ENCODE results near the gene NLK. TPM values are rescaled to one million over a fixed set of nuclear protein-coding genes. Genes with fewer than 3 reads are reported as not detected.

NLK gene
- total RNA-seq, 1 experiment from 2014 or later = 40.3 TPM

DNA sequence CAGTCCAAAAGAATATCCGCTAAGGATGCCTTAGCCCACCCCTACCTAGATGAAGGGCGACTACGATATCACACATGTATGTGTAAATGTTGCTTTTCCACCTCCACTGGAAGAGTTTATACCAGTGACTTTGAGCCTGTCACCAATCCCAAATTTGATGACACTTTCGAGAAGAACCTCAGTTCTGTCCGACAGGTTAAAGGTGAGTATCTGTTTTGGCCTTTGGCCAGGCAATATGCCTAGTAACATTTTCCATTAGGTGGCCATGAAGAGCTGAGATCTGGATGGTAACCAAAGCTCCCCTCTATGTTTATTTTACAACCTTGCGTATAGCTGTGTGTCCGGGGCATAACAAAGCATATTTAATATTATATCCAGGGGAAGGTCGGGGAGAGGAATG is 148.5 kb downstream of the NLK start:
- ATAC-seq (no peak), DNase-seq (ENCODE audit: low spot score) (no peak)
- Mint-ChIP-seq H3K4me3 (no peak overlapping the region), H3K27me3 (ENCODE audit: low read depth) (no peaks in the 10 kb centered on the region), H3K27ac (no peak overlapping the region), H3K36me3 (peaks cover 26% of the 10 kb centered on the region), H3K9me3 (peaks cover 8% of the 10 kb centered on the region), H3K4me1 (peaks cover 20% of the 10 kb centered on the region)
- TF ChIP-seq NFE2L1 (CRISPR knock-in tag; IDR thresholded peaks at IDR 0.05) = no peak
- TF ChIP-seq, protein P1, sequence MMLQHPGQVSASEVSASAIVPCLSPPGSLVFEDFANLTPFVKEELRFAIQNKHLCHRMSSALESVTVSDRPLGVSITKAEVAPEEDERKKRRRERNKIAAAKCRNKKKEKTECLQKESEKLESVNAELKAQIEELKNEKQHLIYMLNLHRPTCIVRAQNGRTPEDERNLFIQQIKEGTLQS (CRISPR knock-in tag; conservative IDR thresholded peaks at IDR 0.05) = no peak
- TF ChIP-seq, protein P2, sequence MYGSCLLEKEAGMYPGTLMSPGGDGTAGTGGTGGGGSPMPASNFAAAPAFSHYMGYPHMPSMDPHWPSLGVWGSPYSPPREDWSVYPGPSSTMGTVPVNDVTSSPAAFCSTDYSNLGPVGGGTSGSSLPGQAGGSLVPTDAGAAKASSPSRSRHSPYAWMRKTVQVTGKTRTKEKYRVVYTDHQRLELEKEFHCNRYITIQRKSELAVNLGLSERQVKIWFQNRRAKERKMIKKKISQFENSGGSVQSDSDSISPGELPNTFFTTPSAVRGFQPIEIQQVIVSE (CRISPR knock-in tag; IDR thresholded peaks at IDR 0.05; ENCODE audit: borderline replicate concordance) = no peak
- TF ChIP-seq JUN (CRISPR knock-in tag; IDR thresholded peaks at IDR 0.05) = no peak
- no peak for TF ChIP-seq ZNF232 (CRISPR knock-in tag; IDR thresholded peaks at IDR 0.05)
- TF ChIP-seq, protein P3, sequence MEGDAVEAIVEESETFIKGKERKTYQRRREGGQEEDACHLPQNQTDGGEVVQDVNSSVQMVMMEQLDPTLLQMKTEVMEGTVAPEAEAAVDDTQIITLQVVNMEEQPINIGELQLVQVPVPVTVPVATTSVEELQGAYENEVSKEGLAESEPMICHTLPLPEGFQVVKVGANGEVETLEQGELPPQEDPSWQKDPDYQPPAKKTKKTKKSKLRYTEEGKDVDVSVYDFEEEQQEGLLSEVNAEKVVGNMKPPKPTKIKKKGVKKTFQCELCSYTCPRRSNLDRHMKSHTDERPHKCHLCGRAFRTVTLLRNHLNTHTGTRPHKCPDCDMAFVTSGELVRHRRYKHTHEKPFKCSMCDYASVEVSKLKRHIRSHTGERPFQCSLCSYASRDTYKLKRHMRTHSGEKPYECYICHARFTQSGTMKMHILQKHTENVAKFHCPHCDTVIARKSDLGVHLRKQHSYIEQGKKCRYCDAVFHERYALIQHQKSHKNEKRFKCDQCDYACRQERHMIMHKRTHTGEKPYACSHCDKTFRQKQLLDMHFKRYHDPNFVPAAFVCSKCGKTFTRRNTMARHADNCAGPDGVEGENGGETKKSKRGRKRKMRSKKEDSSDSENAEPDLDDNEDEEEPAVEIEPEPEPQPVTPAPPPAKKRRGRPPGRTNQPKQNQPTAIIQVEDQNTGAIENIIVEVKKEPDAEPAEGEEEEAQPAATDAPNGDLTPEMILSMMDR (IDR thresholded peaks at IDR 0.05) = no peak
- no peak for TF ChIP-seq IRF2 (CRISPR knock-in tag; IDR thresholded peaks at IDR 0.05; ENCODE audit: borderline replicate concordance, low read depth)
- TF ChIP-seq, protein P4, sequence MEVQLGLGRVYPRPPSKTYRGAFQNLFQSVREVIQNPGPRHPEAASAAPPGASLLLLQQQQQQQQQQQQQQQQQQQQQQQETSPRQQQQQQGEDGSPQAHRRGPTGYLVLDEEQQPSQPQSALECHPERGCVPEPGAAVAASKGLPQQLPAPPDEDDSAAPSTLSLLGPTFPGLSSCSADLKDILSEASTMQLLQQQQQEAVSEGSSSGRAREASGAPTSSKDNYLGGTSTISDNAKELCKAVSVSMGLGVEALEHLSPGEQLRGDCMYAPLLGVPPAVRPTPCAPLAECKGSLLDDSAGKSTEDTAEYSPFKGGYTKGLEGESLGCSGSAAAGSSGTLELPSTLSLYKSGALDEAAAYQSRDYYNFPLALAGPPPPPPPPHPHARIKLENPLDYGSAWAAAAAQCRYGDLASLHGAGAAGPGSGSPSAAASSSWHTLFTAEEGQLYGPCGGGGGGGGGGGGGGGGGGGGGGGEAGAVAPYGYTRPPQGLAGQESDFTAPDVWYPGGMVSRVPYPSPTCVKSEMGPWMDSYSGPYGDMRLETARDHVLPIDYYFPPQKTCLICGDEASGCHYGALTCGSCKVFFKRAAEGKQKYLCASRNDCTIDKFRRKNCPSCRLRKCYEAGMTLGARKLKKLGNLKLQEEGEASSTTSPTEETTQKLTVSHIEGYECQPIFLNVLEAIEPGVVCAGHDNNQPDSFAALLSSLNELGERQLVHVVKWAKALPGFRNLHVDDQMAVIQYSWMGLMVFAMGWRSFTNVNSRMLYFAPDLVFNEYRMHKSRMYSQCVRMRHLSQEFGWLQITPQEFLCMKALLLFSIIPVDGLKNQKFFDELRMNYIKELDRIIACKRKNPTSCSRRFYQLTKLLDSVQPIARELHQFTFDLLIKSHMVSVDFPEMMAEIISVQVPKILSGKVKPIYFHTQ (CRISPR knock-in tag; IDR thresholded peaks at IDR 0.05) = no peak
- TF ChIP-seq EMX1 (CRISPR knock-in tag; IDR thresholded peaks at IDR 0.05) = no peak
- TF ChIP-seq, protein P5, sequence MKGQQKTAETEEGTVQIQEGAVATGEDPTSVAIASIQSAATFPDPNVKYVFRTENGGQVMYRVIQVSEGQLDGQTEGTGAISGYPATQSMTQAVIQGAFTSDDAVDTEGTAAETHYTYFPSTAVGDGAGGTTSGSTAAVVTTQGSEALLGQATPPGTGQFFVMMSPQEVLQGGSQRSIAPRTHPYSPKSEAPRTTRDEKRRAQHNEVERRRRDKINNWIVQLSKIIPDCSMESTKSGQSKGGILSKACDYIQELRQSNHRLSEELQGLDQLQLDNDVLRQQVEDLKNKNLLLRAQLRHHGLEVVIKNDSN (CRISPR knock-in tag; IDR thresholded peaks at IDR 0.05) = no peak
- TF ChIP-seq TCF7 (CRISPR knock-in tag; IDR thresholded peaks at IDR 0.05; ENCODE audit: low read depth) = no peak
- TF ChIP-seq ESRRA (CRISPR knock-in tag; IDR thresholded peaks at IDR 0.05; ENCODE audit: borderline replicate concordance) = no peak
- TF ChIP-seq OVOL2 (CRISPR knock-in tag; IDR thresholded peaks at IDR 0.05; ENCODE audit: borderline replicate concordance) = no peak
- TF ChIP-seq, protein P6, sequence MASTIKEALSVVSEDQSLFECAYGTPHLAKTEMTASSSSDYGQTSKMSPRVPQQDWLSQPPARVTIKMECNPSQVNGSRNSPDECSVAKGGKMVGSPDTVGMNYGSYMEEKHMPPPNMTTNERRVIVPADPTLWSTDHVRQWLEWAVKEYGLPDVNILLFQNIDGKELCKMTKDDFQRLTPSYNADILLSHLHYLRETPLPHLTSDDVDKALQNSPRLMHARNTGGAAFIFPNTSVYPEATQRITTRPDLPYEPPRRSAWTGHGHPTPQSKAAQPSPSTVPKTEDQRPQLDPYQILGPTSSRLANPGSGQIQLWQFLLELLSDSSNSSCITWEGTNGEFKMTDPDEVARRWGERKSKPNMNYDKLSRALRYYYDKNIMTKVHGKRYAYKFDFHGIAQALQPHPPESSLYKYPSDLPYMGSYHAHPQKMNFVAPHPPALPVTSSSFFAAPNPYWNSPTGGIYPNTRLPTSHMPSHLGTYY (CRISPR knock-in tag; IDR thresholded peaks at IDR 0.05) = no peak
- TF ChIP-seq ZNF219 (CRISPR knock-in tag; IDR thresholded peaks at IDR 0.05; ENCODE audit: borderline replicate concordance) = no peak
- no peak for TF ChIP-seq ATF1 (CRISPR knock-in tag; IDR thresholded peaks at IDR 0.05)
- ChIA-PET POLR2A (no interaction called here), CTCF (no interaction called here)

DNA sequence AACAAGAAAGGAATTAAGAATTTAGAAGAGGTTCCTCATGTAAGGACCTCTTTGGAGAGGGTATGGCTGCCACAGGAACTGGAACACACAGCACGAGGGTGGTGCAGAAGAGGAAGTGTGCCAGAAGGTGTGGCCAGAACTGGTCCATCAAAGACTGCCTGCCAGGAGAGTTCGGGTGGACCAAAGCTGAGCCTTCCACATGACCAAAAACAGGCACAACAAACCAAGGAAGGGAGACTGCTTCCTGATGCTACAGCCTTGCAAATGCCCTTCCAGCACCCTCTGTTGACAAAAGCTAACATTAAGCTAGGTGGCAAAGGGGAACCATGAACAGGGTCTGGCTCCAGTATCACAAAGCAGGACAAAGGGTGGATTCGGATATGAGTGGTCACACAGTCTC is 150.8 kb downstream of the NLK start:
- ATAC-seq (peak; percentile 66), DNase-seq (ENCODE audit: low spot score) (no peak)
- H3K4me3 Mint-ChIP-seq = no peak overlapping the region
- H3K36me3 Mint-ChIP-seq = peaks cover 15% of the 10 kb centered on the region
- CTCF ChIA-PET = interaction anchor here (0.5 kb wide), 1 partner anchor 467 kb away, joined by 3 read pairs; no protein-coding TSS in a partner anchor
- POLR2A ChIA-PET = no interaction called here
- no peaks in the 10 kb centered on the region for H3K9me3 Mint-ChIP-seq
- no peak overlapping the region; the same call in 1 of the 2 replicates for H3K27ac Mint-ChIP-seq
- no peaks in the 10 kb centered on the region for H3K27me3 Mint-ChIP-seq (ENCODE audit: low read depth)
- TF ChIP-seq NFE2L1 (CRISPR knock-in tag; IDR thresholded peaks at IDR 0.05) (no peak), IRF2 (CRISPR knock-in tag; IDR thresholded peaks at IDR 0.05; ENCODE audit: borderline replicate concordance, low read depth) (no peak), ZNF219 (CRISPR knock-in tag; IDR thresholded peaks at IDR 0.05; ENCODE audit: borderline replicate concordance) (no peak), ZNF263 (CRISPR knock-in tag; IDR thresholded peaks at IDR 0.05; ENCODE audit: low read depth) (no peak), HMGA2 (CRISPR knock-in tag; IDR thresholded peaks at IDR 0.05) (no peak), KAT7 (CRISPR knock-in tag; IDR thresholded peaks at IDR 0.05; ENCODE audit: borderline replicate concordance) (no peak), ZNF671 (CRISPR knock-in tag; IDR thresholded peaks at IDR 0.05) (no peak)
- TF ChIP-seq, protein P7, sequence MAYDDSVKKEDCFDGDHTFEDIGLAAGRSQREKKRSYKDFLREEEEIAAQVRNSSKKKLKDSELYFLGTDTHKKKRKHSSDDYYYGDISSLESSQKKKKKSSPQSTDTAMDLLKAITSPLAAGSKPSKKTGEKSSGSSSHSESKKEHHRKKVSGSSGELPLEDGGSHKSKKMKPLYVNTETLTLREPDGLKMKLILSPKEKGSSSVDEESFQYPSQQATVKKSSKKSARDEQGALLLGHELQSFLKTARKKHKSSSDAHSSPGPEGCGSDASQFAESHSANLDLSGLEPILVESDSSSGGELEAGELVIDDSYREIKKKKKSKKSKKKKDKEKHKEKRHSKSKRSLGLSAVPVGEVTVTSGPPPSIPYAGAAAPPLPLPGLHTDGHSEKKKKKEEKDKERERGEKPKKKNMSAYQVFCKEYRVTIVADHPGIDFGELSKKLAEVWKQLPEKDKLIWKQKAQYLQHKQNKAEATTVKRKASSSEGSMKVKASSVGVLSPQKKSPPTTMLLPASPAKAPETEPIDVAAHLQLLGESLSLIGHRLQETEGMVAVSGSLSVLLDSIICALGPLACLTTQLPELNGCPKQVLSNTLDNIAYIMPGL (CRISPR knock-in tag; IDR thresholded peaks at IDR 0.05) = no peak
- TF ChIP-seq, protein P8, sequence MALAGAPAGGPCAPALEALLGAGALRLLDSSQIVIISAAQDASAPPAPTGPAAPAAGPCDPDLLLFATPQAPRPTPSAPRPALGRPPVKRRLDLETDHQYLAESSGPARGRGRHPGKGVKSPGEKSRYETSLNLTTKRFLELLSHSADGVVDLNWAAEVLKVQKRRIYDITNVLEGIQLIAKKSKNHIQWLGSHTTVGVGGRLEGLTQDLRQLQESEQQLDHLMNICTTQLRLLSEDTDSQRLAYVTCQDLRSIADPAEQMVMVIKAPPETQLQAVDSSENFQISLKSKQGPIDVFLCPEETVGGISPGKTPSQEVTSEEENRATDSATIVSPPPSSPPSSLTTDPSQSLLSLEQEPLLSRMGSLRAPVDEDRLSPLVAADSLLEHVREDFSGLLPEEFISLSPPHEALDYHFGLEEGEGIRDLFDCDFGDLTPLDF (CRISPR knock-in tag; IDR thresholded peaks at IDR 0.05) = no peak
- TF ChIP-seq, protein P9, sequence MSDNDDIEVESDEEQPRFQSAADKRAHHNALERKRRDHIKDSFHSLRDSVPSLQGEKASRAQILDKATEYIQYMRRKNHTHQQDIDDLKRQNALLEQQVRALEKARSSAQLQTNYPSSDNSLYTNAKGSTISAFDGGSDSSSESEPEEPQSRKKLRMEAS (CRISPR knock-in tag; IDR thresholded peaks at IDR 0.05) = no peak
- H3K4me1 Mint-ChIP-seq = peaks cover 20% of the 10 kb centered on the region
